Bronchial epithelial cell (primary cell): ENCODE measurements around the gene LAS1L. TPM values are rescaled to one million over a fixed set of nuclear protein-coding genes. Genes with fewer than 3 reads are reported as not detected.

Experiments
- DNase-seq: peaks from one replicate; pipeline ENCODE4 v3.0.0-alpha.2; 2010; ENCODE audit warnings: low read depth
- FAIRE-seq: peaks from 2 replicates; lab custom pipeline; 2011; peaks lifted over from hg19 to GRCh38; lab: Jason Lieb, UNC
- H3K27me3 ChIP-seq: 2 replicates; pipeline ENCODE4 v1.5.1; 2011; ENCODE audit warnings: low read length; ENCODE audit not compliant: control insufficient read depth, insufficient read depth
- H3K36me3 ChIP-seq: 2 replicates; pipeline ENCODE4 v1.5.1; 2011; ENCODE audit warnings: low read length; ENCODE audit not compliant: control insufficient read depth, insufficient read depth
- H3K4me3 ChIP-seq: 2 replicates; pipeline ENCODE4 v1.5.1; 2011; ENCODE audit warnings: mild to moderate bottlenecking, low read depth, low read length, control low read depth
- CTCF ChIP-seq: IDR thresholded peaks from 2 replicates; pipeline ENCODE4 v1.5.1; 2011; ENCODE audit warnings: mild to moderate bottlenecking, moderate library complexity, low read length, control low read depth, inconsistent platforms; ENCODE audit not compliant: insufficient read depth, severe bottlenecking
- total RNA-seq: library from RNA; depleted of rRNA; stranded (reverse); fragments of >200 nt; gene quantifications from 2 replicates; pipeline ENCODE4 v1.2.1, GENCODE V29; 2014

LAS1L gene
- total RNA-seq, 1 donor from 2014 or later, result 30.5 TPM

- H3K36me3 ChIP-seq, result peaks cover 2% of the 10 kb centered on the region
- DNase-seq (no peak), FAIRE-seq (peak; percentile 62)
- no peak for TF ChIP-seq CTCF
- H3K4me3 ChIP-seq, result no peak overlapping the region
- no peaks in the 10 kb centered on the region for H3K27me3 ChIP-seq
These were observed 25.2 kb downstream of the LAS1L start for GRCh38 chrX:65509400-65509799.

GRCh38 chrX:65508851-65509250 is 25.7 kb downstream of the LAS1L start:
- H3K27me3 ChIP-seq, result no peaks in the 10 kb centered on the region
- H3K4me3 ChIP-seq, result no peak overlapping the region
- DNase-seq, result no peak
- TF ChIP-seq CTCF, result no peak
- FAIRE-seq, result no peak
- H3K36me3 ChIP-seq, result peaks cover 2% of the 10 kb centered on the region

- no peak for TF ChIP-seq CTCF
- DNase-seq, result no peak
- Histone ChIP-seq H3K4me3 (no peak overlapping the region), H3K27me3 (no peaks in the 10 kb centered on the region), H3K36me3 (no peaks in the 10 kb centered on the region)
- FAIRE-seq, result no peak
These were observed 32.0 kb downstream of the LAS1L start for GRCh38 chrX:65502618-65503017.

- Histone ChIP-seq H3K27me3 (no peaks in the 10 kb centered on the region), H3K36me3 (no peaks in the 10 kb centered on the region), H3K4me3 (no peak overlapping the region)
- TF ChIP-seq CTCF, result no peak
- DNase-seq (no peak), FAIRE-seq (no peak)
These were observed 41.2 kb downstream of the LAS1L start for GRCh38 chrX:65493431-65493830.

- no peak for DNase-seq
- no peak overlapping the region for H3K4me3 ChIP-seq
- no peaks in the 10 kb centered on the region for H3K36me3 ChIP-seq
- no peak for FAIRE-seq
- H3K27me3 ChIP-seq, result no peaks in the 10 kb centered on the region
- no peak for TF ChIP-seq CTCF
These were observed 43.0 kb downstream of the LAS1L start for GRCh38 chrX:65491620-65492019.

- no peak for FAIRE-seq
- no peaks in the 10 kb centered on the region for H3K36me3 ChIP-seq
- no peak for TF ChIP-seq CTCF
These were observed 46.1 kb downstream of the LAS1L start for GRCh38 chrX:65488495-65488894.

More at GRCh38 chrX:65488495-65488894, 46.1 kb downstream of the LAS1L start:
- Histone ChIP-seq H3K4me3 (no peak overlapping the region), H3K27me3 (no peaks in the 10 kb centered on the region)
- no peak for DNase-seq
